HEK293T (cell line): ENCODE results near the gene PPT2.

Experiments used
- ARNT ChIP-seq: fragments of 450-650 bp; IDR thresholded peaks from 2 replicates; pipeline ENCODE4 v1.6.1; 2017; ENCODE audit warnings: mild to moderate bottlenecking
- BHLHE40 ChIP-seq: fragments of 450-650 bp; IDR thresholded peaks from 2 replicates; pipeline ENCODE4 v1.6.1; 2016; ENCODE audit warnings: mild to moderate bottlenecking, moderate library complexity, borderline replicate concordance
- CTBP1 ChIP-seq: fragments of 450-650 bp; IDR thresholded peaks from 2 replicates; pipeline ENCODE4 v1.6.1; 2016; ENCODE audit warnings: borderline replicate concordance
- ELF4 ChIP-seq: fragments of 450-650 bp; IDR thresholded peaks from 2 replicates; pipeline ENCODE4 v1.6.1; 2017; ENCODE audit warnings: antibody characterized with exemption
- FOXK2 ChIP-seq: fragments of 450-650 bp; IDR thresholded peaks from 2 replicates; pipeline ENCODE4 v1.6.1; 2016; ENCODE audit warnings: mild to moderate bottlenecking
- NFRKB ChIP-seq: fragments of 450-650 bp; IDR thresholded peaks from 2 replicates; pipeline ENCODE4 v1.6.1; 2016; ENCODE audit warnings: mild to moderate bottlenecking, moderate library complexity
- SP1 ChIP-seq: fragments of 450-650 bp; IDR thresholded peaks from 2 replicates; pipeline ENCODE4 v1.6.1; 2017
- TARDBP ChIP-seq: fragments of 450-650 bp; IDR thresholded peaks from 2 replicates; pipeline ENCODE4 v1.6.1; 2016

DNA sequence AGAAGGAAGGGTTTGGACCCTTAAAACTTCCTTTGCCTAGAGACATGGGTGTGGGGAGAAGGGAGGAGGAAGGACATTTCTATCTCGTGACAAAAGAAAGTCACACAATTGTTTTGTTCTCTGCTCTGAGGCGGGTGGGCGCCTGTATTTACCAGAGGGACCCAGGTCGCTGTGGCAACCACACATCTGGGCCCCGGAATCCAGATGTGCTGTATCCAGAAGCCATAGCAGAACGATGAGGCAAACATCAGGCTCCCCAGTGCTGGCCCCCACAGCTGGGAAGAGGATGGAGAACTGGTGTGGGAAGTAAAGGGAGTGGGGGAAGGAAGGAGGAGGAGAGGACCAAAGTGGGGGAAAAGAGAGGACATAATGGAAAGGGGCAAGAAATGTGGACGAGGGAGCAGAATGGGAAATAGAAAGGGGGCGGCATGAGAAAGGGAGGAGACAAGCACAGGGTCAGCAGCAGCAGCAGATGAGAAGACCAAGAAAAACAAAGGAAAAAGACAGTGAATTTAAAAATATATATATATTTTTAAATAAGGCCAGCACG is 41.4 kb upstream of the PPT2 start:
- TF ChIP-seq ELF4: no peak
- no peak for TF ChIP-seq ARNT
- no peak for TF ChIP-seq BHLHE40
- TF ChIP-seq SP1: no peak
- no peak for TF ChIP-seq FOXK2
- no peak for TF ChIP-seq TARDBP
- no peak for TF ChIP-seq NFRKB
- TF ChIP-seq CTBP1: no peak
